ENCODE results near the gene CNPY4. TPM values are rescaled to one million over a fixed set of nuclear protein-coding genes. Genes with fewer than 3 reads are reported as not detected.
A peak's percentile ranks its signal among the peaks of the same experiment; 100 is the strongest.

CNPY4 gene, protein sequence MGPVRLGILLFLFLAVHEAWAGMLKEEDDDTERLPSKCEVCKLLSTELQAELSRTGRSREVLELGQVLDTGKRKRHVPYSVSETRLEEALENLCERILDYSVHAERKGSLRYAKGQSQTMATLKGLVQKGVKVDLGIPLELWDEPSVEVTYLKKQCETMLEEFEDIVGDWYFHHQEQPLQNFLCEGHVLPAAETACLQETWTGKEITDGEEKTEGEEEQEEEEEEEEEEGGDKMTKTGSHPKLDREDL
- 13.8 and 16.8 TPM in 2 replicates for total RNA-seq
- 18.4 and 18.9 TPM in 2 replicates for polyA plus RNA-seq

DNA sequence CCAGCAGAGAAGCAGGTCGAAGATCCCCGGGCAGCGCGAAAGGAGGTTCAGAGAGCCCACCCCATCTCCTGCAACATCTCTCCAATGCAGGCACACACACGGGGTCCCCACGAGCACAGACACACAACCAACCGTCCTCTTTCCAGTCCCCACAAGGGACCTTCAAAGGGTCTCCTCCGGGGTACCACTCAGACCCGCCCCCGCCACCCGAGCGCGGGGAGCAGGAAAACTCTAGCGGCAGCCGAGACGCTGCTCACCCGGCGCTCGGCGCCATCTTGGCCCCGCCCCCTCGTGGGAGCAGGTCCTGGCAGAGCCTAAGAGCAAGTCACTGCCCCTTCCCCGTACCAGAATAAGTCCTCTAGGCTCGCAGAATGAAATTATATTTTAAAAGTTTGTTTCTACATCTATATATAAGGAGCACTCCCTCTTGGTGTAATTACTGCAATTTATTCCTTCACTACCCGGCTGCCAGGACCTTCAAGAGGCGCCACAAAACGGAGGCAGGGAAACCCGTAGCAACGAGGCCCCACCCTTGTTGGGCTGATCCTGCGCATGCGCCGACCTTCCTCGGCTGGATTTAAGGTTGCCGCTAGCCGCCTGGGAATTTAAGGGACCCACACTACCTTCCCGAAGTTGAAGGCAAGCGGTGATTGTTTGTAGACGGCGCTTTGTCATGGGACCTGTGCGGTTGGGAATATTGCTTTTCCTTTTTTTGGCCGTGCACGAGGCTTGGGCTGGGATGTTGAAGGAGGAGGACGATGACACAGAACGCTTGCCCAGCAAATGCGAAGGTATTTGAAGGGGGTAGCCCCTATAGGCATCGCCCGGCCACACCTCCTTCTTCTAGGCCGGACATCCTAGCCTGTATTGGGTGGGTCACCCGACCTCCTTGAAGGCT is at the start of gene CNPY4, which contains the start of gene TAF6:
Gene CNPY4 (plus strand): TSS at position 563 of the 898 bp plus-strand sequence. CDS start 111 bp downstream, at position 674.
Gene TAF6 (minus strand): TSS at position 287 of the 898 bp plus-strand sequence. CDS start 5,149 bp downstream, outside the sequence.
- Histone ChIP-seq H3K4me3 (peak within 1 kb of the TSS; percentile 88), H3K27me3 (no peaks in the 10 kb centered on the region), H3K4me1 (ENCODE audit: low read depth) (peaks cover 8% of the 10 kb centered on the region), H3K36me3 (no peaks in the 10 kb centered on the region), H3K9me3 (ENCODE audit: low read depth) (no peaks in the 10 kb centered on the region), H3K27ac (peak within 1 kb of the TSS; percentile 95)
- no peak for TF ChIP-seq CTCF (IDR thresholded peaks at IDR 0.05; ENCODE audit: low read depth, low read length)
- DNase-seq (ENCODE audit: low read depth in 1 of 2, low spot score in 1 of 2) = peak; percentile 96 to 98

- H3K4me3 ChIP-seq = no peak overlapping the region
- peaks cover 54% of the 10 kb centered on the region for H3K36me3 ChIP-seq
- H3K27me3 ChIP-seq = no peaks in the 10 kb centered on the region
- DNase-seq (ENCODE audit: low read depth in 1 of 2, low spot score in 1 of 2) = no peak
- no peak overlapping the region for H3K27ac ChIP-seq
- peaks cover 6% of the 10 kb centered on the region for H3K9me3 ChIP-seq (ENCODE audit: low read depth)
- H3K4me1 ChIP-seq (ENCODE audit: low read depth) = peaks cover 4% of the 10 kb centered on the region
- TF ChIP-seq CTCF (IDR thresholded peaks at IDR 0.05; ENCODE audit: low read depth, low read length) = no peak
These were observed 49.4 kb upstream of the CNPY4 start for GRCh38 chr7:100069991-100070390.

DNA sequence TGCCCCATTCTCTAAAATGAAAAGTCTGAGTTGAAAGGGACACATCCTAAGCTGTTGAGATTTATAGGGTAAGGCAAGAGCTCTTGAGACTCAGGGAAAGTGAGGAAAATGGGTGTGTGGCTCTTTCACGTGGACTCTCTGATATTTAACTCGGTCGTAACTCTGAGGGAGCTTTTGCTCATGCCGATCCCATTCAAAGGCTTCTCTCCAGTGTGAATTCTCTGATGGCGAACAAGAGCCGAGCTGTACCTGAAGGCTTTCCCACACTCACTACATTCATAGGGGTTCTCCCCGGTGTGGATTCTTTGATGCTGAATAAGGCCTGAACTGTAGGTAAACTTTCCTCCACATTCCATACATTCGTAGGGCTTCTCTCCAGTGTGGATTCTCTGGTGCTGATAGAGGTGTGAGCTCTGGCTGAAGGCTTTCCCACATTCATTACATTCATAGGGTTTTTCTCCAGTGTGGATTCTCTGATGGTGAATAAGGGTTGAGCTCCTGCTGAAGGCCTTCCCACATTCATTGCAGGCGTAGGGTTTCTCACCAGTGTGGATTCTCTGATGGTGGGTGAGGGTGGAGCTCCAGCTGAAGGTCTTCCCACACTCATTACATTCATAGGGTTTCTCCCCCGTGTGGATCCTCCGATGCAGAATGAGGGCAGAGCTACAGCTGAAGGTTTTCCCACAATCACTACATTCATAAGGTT is 48.3 kb upstream of the CNPY4 start:
- no peak for TF ChIP-seq CTCF (IDR thresholded peaks at IDR 0.05; ENCODE audit: low read depth, low read length)
- no peaks in the 10 kb centered on the region for H3K4me1 ChIP-seq (ENCODE audit: low read depth)
- no peak overlapping the region for H3K4me3 ChIP-seq
- H3K27me3 ChIP-seq = no peaks in the 10 kb centered on the region
- H3K9me3 ChIP-seq (ENCODE audit: low read depth) = peaks cover 6% of the 10 kb centered on the region
- H3K36me3 ChIP-seq = peaks cover 64% of the 10 kb centered on the region
- DNase-seq (ENCODE audit: low read depth in 1 of 2, low spot score in 1 of 2) = no peak
- no peak overlapping the region for H3K27ac ChIP-seq

DNA sequence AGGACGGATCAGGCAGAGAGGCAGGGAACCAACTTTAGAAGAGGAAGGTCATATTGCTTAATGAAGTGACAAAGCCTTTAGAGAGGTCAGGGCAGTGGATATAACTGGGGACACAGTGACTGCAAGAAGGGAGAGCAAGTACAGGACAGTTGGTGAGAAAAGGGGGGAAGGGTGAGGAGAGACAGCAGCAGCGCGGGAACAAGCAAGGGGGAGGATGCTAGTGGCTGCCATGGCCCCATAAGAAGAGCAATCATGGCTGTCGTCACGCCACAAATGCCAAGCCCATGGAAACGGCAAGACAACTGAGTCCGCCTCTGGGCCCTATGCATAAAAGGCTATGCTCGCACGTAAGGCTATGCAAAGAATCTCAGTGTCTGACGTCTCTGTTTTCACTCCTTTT is 47.0 kb upstream of the CNPY4 start:
- Histone ChIP-seq H3K36me3 (peaks cover 73% of the 10 kb centered on the region), H3K9me3 (ENCODE audit: low read depth) (peaks cover 6% of the 10 kb centered on the region), H3K27me3 (no peaks in the 10 kb centered on the region), H3K27ac (no peak overlapping the region), H3K4me1 (ENCODE audit: low read depth) (no peaks in the 10 kb centered on the region), H3K4me3 (no peak overlapping the region)
- no peak for TF ChIP-seq CTCF (IDR thresholded peaks at IDR 0.05; ENCODE audit: low read depth, low read length)
- no peak for DNase-seq (ENCODE audit: low read depth in 1 of 2, low spot score in 1 of 2)

GRCh38 chr7:100074841-100075240 is 44.6 kb upstream of the CNPY4 start:
- Histone ChIP-seq H3K36me3 (peaks cover 77% of the 10 kb centered on the region), H3K27ac (no peak overlapping the region), H3K4me1 (ENCODE audit: low read depth) (no peaks in the 10 kb centered on the region), H3K4me3 (no peak overlapping the region), H3K27me3 (no peaks in the 10 kb centered on the region), H3K9me3 (ENCODE audit: low read depth) (peaks cover 6% of the 10 kb centered on the region)
- DNase-seq (ENCODE audit: low read depth in 1 of 2, low spot score in 1 of 2) = no peak
- TF ChIP-seq CTCF (IDR thresholded peaks at IDR 0.05; ENCODE audit: low read depth, low read length) = no peak

Measured in cardiac muscle cell (in vitro differentiated cells and primary cell).